Mucosa of descending colon (tissue), 3 donors: ENCODE results near the gene CEMIP. TPM values are rescaled to one million over a fixed set of nuclear protein-coding genes. Genes with fewer than 3 reads are reported as not detected.

ENCODE experiments used
- ATAC-seq: fragments of 200-7000 bp; cut with Tn5 transposase; one replicate; pipeline ENCODE4 v1.9.1; 2020; ENCODE audit warnings: mild to moderate bottlenecking, moderate library complexity
- DNase-seq, 3 donors: peaks; one replicate each; pipeline ENCODE4 v3.0.0-alpha.2; 2020
- H3K36me3 ChIP-seq: fragments of 200-600 bp; one replicate; pipeline ENCODE4 v1.8.0; 2021; ENCODE audit warnings: low read depth, mild to moderate bottlenecking
- H3K4me1 ChIP-seq: fragments of 200-600 bp; one replicate; pipeline ENCODE4 v1.8.0; 2021; ENCODE audit warnings: low read depth, mild to moderate bottlenecking
- H3K4me3 ChIP-seq: fragments of 200-600 bp; one replicate; pipeline ENCODE4 v1.8.0; 2021; ENCODE audit warnings: mild to moderate bottlenecking
- H3K9me3 ChIP-seq: fragments of 200-600 bp; one replicate; pipeline ENCODE4 v1.8.0; 2021; ENCODE audit warnings: mild to moderate bottlenecking
- CTCF ChIP-seq: fragments of 200-600 bp; IDR thresholded peaks from one replicate; pipeline ENCODE4 v1.8.0; 2022; ENCODE audit warnings: antibody characterized with exemption, mild to moderate bottlenecking
- intact Hi-C, 2 donors: fragments of 100-400 bp; cut with DNase I in 1 of 2; cut with micrococcal nuclease in 1 of 2; formaldehyde crosslinking; loops; one replicate each; pipeline versions ENCODE4 v1.11.0 to v1.11.1; 2022; cut with DNase I, micrococcal nuclease
- total RNA-seq, 3 donors: library from RNA; stranded (reverse); fragmentation: NEBNext Ultra II Directional in 2 of 3; extraction: Animal tissue kit (Norgen Biotek cat#: 25700) in 2 of 3; gene quantifications; one replicate each; pipeline versions ENCODE4 v1.2.1 to v1.2.4, GENCODE V29; 2021 to 2023
- donor health status: DM: no; HTN: no; CAD: no; lungs with moderate emphysema.
- donor health status: DM: no; HTN: no; CAD: no.
- donor health status: DM: no; HTN: yes; CAD: no.

CEMIP gene
- total RNA-seq, 3 donors from 2014 or later, result 0.63 to 2.2 (median 1.4) TPM

- ATAC-seq (no peak), DNase-seq (no peak)
- Histone ChIP-seq H3K4me3 (no peak overlapping the region), H3K9me3 (no peaks in the 10 kb centered on the region), H3K4me1 (no peaks in the 10 kb centered on the region), H3K36me3 (no peaks in the 10 kb centered on the region)
- TF ChIP-seq CTCF, result no peak
- intact Hi-C loops, result no loop called here
Observed at GRCh38 chr15:80823995-80824394, 44.8 kb downstream of the CEMIP start.

GRCh38 chr15:80825361-80826030 lies 46.3 kb downstream of the CEMIP start:
- H3K9me3 ChIP-seq, result no peaks in the 10 kb centered on the region
- DNase-seq (no peak), ATAC-seq (no peak)
- intact Hi-C loops, result no loop called here
- no peak overlapping the region for H3K4me3 ChIP-seq
- no peaks in the 10 kb centered on the region for H3K36me3 ChIP-seq
- H3K4me1 ChIP-seq, result no peaks in the 10 kb centered on the region
- no peak for TF ChIP-seq CTCF

- Histone ChIP-seq H3K4me1 (no peaks in the 10 kb centered on the region), H3K4me3 (no peak overlapping the region), H3K9me3 (no peaks in the 10 kb centered on the region), H3K36me3 (no peaks in the 10 kb centered on the region)
- DNase-seq (no peak), ATAC-seq (no peak)
- intact Hi-C loops, result no loop called here
- no peak for TF ChIP-seq CTCF
Observed at GRCh38 chr15:80828796-80829195, 49.6 kb downstream of the CEMIP start.

- Histone ChIP-seq H3K36me3 (no peaks in the 10 kb centered on the region), H3K4me3 (no peak overlapping the region), H3K4me1 (peaks cover 4% of the 10 kb centered on the region), H3K9me3 (no peaks in the 10 kb centered on the region)
- ATAC-seq (no peak), DNase-seq (no peak)
- no peak for TF ChIP-seq CTCF
- intact Hi-C loops, result no loop called here
Observed at GRCh38 chr15:80830677-80831076, 51.5 kb downstream of the CEMIP start.

- Histone ChIP-seq H3K36me3 (no peaks in the 10 kb centered on the region), H3K9me3 (no peaks in the 10 kb centered on the region), H3K4me1 (peaks cover 4% of the 10 kb centered on the region), H3K4me3 (no peak overlapping the region)
- no peak for TF ChIP-seq CTCF
- ATAC-seq (no peak), DNase-seq (no peak)
- intact Hi-C loops, result no loop called here
Observed at GRCh38 chr15:80831192-80831591, 52.0 kb downstream of the CEMIP start.
